ENCODE measurements around the gene AUNIP.

The AUNIP gene

DNA sequence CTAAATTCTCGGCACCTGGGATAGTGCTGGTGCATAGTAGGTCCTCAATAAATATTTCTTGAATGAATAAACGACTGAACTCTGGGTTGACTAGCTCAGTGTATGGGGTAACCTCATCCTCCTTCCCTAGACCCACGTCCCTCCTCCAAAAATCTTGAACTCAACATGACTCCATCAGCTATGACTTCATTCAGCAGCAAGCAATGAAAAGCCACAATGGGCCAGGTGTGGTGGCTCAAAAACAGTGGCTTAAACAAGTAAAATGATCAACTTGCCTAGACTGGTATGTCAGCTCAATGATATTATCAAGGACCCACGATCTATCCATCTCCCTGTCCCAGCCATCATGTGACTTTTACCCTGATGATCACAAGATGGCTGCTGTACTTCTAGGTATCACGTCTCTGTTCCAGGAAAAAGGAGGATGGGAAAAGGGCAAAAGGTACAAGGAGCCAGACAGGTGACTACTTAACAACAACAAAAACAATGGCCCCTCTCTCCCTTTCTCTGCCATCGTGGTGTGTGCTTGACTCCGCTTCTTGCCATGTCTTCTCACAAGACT is 29.2 kb upstream of the AUNIP start:
- DNase-seq (ENCODE audit: low spot score), result no peak

DNA sequence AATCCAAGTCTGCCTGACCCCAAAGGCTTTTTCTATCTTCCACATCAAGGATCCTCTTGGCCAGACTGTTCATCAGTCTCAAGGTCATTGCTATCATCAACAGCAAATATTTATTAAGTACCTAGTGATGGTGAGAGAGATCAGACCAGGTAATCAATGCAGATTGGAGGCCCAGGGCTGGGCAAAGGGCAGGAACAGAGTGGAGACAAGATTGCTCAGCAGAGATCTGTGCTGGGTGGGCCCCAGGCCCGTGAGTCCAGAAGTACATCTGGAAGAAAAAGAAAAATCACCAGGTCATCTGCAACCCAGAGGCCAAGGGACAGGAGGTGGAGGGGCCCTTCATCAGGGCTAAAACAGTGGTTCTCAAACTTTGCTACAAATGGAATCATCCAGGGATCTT is 26.3 kb upstream of the AUNIP start:
- DNase-seq (ENCODE audit: low spot score), result no peak

DNA sequence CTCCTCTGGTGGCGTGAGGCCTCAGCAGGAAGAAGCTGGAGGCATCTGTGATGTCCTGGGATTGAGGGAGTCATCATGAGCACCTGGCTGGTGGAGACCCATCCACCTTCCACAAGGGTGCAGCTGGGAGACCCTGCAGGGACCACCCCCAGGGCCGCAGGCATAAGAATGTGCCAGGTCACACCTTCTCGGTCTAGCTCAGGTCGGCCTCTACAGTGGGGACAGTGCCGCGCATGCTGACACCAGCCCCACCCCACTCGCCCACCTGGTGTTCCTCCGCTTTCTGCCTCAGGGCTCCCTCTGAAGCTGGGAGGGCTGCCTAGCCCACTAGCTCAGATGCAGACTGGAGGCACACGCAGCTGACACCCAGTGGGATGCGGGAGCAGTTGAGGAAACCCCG is 22.0 kb upstream of the AUNIP start:
- no peak for DNase-seq (ENCODE audit: low spot score)

DNA sequence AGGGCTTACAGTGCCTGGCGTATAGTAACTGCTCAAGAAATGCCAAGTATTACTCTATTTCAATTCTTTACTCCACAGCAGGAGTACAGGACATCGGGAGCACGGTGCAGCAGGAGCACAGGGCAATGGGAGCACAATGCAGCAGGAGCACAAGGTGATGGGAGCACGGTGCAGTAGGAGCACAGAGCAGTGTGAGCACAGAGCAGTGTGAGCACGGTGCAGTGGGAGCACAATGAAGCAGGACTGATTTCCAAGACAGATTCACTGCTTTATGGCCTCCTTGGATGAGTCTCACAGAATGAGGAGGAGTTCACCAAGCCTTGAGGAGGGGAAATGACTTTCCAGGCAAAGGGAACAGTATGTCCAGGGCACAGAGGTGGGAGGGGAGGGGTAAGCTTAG is 21.3 kb upstream of the AUNIP start:
- DNase-seq (ENCODE audit: low spot score), result no peak

DNA sequence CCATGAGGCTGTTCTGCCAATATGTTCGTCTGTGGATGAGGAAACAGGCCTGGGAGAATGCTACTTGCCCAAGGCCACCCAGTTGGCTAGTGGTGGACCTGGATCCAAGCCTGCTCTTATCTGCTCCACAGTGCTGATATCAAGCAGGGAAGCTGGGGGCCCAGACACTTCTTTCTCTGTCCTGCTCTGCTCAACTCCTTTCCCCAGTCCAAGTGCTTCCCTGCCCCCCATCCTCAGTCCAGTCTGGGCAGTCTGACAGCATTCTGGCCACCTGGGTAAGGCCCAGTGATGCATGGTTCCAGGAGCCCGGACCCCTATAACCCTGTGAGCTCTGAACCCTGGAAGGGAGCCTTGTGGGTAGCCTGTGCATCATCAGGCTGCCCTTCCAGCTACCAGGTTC is 20.4 kb upstream of the AUNIP start:
- DNase-seq (ENCODE audit: low spot score), result no peak

DNA sequence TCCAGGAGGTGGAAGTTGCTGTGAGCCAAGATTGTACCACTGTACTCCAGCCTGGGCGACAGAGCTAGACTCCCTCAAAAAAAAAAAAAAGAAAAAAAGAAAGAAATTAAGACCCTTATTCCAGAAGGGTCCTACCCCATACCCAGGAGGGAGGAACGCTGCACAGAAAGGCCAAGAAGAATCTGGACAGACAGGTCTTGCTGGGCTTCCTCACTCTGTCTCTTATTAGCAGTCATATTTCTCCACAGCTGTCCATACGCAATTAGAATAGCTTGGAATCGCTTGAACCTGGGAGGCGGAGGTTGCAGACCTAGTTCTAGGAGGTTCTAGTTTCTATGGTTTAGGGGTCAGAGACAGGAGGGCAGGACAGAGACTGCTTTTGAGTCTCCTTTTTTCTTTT is 19.4 kb upstream of the AUNIP start:
- no peak for DNase-seq (ENCODE audit: low spot score)

DNA sequence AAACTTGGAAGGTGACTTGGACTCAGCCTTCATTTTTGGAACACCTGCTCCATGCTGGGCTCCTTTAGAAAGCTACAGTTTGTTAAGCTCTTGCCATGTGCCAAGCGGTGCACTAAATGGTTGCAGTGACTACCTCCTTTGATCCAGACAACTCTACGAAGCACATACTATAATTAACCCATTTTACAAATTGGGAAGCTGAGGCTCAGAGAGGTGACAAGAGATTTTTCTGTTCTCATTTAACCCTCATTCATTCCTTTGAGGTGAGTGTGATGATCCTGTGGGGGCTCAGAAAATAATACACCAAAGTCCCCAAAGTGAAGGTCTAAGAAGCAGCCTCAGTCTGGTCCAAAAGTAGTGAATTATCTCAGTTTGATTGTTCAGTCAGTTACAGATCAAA is 17.9 kb upstream of the AUNIP start:
- DNase-seq (ENCODE audit: low spot score), result no peak

DNA sequence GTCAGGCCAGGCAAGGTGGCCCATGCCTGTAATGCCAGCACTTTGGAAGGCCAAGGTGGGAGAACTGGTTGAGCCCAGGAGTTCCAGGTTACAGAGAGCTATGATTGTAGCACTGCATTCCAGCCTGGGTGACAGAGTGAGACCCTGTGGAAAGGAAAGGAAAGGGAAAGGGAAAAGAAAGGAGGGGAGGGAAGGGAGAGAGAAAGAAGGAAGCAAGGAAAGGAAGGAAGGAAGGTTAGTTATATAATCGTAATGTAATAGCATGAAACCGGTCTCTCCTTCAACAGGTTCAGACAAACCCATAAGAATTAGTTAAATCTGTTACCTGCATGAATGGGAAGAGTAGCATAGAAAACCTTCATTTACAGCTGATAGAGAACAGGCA is 17.4 kb upstream of the AUNIP start:
- DNase-seq (ENCODE audit: low spot score), result no peak

DNA sequence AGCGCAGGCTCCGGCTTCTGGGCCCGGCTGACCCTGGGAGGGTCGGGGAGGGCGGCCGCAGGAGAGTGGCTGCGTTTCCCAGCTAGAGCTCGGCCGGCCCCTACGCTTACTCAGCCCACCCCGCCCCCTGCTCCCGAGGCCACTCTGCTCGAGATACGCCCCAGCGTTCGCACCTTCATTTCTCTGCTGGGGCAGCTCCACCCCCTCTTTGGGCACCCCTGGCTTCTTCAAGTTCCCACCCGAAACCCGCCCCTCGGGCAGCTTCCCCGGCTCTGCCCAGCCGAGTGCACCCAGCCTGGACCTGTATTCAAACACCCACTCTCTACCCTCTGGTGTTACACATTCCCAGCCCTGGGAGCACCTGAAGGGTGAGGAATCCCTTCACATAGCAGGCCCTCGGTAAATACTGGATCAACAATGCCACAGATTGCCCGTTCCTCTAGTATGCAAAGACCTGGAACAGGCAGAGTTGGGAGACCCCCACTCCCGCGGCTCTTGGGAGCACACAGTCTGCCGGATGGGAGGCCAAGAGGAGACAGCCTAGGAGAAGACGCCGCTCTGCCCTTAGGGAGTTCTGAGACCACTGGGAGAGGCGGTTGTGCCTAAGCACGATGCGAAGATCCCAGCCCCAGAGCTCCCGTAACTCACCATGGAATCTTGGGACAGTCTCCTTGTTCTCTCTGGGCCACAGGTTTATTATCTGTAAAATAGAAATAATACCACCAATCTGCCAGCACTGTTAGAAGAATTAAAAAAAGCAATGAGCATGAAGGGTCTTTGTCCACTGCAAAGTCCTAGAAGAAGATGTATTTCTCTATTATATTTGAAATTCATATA is 16.8 kb upstream of the AUNIP start:
- DNase-seq (ENCODE audit: low spot score), result no peak

DNA sequence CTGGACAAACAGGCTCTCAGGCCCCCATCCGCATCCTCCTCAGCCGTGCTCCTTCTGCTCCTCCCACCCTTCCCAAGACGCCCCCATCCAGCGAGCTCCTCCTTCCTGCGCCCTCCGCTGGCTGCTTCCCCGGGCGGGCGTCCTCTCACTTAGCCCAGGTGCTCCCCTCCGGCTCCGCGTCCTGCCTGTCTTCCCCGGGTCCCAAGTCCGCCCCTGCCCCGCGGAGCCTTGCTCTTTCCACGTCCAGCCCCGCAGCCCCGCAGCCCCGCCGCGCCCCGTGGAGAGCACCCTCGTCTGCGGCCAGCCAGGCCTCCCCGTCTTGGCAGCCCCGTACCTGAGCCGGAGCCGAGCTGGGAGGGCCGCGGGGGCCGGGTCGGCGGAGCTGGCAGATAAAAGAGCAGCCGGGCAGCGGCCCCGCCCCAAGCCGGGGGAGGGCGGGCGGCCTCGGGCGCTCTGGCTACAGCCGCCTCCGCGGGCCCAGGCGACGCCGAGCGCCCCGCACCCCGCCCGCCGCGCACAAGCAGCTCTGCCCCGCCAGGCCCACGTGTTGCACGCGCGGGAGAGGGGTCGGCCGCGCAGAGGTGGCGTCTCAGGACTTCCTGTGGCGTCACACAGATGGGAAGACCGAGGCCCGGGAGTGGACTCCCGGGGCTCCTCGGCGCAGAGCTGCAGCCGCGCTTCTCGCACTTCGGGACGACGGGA is 16.0 kb upstream of the AUNIP start, which contains the start of gene PAQR7:
Gene PAQR7, minus strand, starts transcription at position 555 of the 702 bp plus-strand sequence. CDS start 11,869 bp downstream, outside the sequence.
- DNase-seq (ENCODE audit: low spot score), result peak; percentile 33

DNA sequence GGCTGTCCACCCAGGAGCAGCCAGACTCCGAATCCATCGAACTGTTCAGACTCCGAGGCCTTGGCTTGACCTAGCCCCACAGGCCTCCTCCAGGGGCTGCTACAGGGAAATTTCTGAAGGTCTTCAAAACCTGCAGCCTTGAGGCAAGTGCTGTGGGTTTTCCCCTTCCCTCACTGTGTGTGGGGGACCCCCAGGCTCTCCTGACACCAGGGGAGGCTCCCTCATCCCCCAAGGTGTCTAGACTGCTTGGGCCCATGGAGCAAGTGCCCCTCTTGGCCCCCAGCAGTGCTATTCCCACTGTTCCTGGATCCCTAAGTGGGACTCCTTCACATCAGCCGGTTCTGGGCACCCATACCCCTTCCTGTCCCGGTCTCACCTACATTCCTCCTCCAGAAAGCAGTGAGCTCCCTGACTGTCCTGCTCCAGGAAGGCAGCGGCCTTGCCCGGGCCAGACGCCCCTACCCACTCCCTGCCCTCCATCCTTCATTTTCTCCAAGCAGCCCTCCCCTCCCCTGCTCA is 15.4 kb upstream of the AUNIP start:
- no peak for DNase-seq (ENCODE audit: low spot score)

DNA sequence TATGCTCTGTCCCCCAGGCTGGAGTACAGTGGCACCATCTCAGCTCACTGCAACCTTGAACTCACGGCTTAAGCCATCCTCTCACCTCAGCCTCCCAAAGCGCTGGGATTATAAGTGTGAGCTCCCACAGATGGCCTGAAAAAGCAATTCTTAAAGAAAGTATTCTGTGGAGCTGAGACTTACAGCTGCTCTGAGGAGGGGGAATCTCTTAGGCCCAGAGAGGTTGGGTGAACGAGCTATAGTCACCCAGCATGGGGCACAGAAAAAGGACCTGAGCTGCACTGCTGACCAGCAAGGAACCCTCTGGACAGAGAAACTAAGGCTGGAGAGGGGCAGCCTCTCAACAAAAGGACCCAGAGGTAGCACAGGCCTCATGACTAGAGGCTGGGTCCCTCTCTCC is 15.0 kb upstream of the AUNIP start:
- DNase-seq (ENCODE audit: low spot score), result no peak

DNA sequence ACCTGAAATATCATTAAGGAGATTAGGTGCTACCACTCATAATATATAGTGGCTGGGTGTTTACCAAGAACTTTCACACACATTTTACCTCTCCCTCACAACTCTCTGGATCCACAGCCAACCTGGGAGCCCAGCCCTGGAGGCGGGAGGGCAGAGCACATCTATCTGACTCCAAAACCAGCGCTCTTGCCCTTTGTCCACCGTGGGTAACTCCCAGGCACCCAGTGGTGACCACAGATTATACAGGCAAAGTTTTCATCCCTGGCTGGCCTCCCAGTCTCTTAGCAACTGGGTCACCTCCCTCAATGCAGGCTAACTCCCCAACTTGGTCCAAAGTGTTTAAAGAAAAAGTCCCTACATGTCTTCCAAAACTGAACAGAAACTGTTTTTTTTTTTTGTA is 13.9 kb upstream of the AUNIP start:
- no peak for DNase-seq (ENCODE audit: low spot score)

DNA sequence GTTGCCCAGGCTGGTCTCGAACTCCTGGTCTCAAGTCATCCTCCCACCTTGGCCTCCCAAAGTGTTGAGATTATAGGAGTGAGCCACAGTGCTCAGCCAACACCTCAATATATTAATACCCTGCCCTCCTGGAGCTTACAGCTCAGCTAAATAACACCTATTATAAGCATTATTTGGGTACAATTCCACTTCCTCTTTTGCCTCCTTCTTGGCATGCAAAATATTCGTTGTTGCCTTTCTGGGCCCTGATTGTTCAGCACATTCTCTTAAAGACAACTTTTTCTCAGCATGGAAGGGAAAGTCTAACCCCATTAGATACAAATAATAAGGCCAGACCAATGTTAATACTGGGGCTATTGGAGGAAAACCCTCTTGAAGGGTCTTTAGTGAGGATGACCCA is 13.5 kb upstream of the AUNIP start:
- DNase-seq (ENCODE audit: low spot score), result no peak

DNA sequence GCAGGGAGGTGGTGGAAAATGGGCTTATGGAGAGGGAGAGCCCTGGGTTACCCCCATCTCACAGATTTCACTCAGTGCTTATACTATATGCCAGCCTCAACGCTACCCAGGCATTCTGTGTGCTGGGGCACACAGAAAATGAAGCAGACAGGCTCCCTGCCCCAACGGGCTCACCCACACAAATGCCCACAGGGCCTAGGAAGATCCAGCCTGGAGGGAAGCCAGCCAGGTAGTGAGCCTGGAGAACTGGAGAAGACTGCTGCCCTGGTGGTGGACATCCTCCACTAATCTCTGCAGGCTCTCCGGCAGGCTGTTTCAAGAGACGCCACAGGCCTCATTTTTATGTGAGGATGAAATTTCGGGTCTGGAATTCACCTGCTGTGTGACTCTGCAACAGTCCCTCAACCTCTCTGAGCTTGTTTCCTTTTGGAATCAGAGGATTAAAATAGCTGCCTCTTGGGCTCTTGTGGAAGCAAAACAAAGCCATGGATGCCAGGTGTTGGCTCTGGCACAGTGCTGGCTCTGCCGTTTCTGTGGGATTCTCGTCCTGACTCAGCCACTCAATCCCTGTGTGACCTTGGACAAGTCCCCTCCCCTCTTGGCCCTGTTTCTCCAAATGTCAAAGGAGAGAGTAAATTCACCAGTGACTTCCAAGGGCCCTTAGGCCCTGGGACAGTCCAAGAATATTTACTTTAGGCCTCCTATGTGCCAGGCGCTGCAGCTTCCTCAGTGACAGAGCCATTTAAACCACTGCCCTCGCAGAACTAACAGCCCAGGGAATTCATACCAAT is 12.6 kb upstream of the AUNIP start:
- DNase-seq (ENCODE audit: low spot score), result no peak

DNA sequence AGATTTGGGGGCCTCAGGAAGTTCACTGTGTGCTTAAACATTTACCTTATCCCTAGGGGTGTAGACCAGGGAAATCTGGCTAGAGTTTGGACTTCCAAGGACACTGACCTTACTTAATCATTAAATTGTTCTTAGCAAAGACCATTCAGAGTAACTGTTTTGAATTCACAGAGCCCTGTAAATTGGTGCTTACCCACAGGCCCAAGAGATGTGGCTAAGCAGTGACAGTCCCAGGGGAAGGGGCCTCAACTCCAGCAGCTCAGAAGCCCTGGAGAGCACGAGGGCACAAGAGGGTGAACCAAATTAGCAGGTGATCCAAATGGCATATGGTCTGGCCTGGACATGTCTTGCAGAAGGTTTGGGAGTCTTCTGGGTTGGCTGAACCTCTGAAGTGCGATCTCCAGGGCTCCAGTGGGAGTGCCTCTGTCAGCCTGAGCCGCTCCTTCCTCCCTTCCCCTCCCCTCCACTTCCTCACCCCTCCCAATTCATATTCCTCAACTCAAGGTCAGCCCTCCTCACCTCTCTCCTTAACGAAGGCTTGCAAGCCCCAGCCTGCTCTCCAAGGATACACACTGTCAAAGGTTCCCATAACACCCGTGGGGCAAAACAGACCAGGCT is 11.9 kb upstream of the AUNIP start:
- no peak for DNase-seq (ENCODE audit: low spot score)

DNA sequence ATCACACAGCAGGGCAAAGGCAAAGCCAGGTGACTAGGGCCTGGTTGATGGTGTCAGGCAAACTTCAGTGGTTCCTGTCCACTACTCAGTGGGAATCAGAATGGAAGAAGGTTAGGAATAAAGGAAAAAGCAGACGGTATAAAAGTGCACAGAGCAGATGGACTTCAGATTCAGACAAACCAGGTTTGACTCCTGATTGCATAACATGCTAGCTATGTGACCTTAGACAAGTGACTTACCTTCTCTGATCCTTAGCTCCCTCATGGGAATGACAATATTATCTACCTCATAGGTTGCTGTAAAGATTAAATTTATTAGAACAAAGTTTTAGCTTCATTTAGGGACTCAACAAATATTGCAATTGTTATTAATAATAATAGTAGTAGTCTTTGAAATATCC is 11.4 kb upstream of the AUNIP start:
- no peak for DNase-seq (ENCODE audit: low spot score)

DNA sequence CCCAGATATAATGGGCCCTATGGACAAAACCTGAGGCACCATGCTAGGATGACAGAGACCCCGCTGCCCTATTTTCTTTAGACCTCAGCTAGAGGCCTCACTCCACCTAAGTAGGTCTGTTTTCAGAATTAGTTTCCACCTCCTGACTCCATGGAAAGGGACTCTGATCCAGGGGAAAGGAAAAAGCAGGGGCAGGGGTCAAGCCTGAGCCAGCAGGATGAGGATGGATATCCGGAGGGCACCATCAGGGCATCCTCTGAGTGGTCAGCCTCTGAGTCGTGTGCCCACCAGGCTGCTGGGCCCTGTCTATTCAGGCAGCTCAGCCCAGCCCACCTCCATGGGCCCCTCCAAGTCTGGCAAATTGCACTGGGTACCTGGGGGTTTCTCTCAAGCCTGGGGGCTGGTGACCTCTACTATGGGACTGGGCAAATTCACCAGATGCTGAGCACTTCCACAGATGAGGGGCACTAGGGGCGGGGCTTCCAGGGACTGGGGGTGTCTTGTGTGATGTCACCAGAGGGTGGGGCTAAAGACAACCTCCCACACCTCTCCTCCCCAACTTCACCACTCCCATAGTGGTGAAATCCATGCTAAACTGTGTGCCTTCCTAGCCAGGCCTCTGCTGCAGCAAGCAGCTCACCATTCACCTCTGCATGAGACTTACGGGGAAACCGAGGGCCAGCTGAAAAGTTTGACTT is 10.8 kb upstream of the AUNIP start:
- no peak for DNase-seq (ENCODE audit: low spot score)

DNA sequence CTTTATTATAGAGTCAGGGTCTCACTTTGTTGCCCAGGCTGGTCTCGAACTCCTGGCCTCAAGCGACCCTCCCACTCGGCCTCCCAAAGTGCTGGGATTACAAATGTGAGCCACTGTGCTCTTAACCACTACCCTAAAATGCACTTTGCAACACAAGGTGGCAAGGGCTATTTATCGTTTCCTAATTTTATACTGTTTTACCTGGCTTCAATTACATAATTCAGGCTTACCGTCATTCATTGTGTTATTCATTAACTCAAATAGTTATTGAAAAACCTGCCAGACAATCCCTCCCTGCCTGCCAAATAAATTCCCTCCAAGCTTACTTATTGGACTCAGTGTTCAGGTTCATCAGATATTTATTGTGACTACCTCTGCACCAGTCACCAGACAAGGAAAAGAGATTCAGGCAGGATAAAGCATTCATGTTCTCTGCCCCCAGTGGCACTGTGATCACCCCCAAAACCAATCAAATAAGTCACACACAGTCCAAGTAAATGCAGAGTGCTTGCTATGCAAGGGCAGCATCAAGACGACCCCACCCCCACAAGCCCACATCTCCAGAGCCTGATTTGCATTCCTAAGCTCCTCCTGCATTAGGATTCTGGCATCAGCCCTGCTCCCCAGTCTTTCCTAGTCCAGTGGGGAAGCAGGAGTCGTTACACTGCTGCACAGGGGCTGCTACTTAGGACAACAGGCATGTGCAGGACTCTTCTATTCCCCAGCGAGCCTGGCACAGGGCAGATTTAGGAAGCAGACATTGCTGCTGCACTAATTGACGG is 8.1 kb upstream of the AUNIP start:
- DNase-seq (ENCODE audit: low spot score), result no peak

DNA sequence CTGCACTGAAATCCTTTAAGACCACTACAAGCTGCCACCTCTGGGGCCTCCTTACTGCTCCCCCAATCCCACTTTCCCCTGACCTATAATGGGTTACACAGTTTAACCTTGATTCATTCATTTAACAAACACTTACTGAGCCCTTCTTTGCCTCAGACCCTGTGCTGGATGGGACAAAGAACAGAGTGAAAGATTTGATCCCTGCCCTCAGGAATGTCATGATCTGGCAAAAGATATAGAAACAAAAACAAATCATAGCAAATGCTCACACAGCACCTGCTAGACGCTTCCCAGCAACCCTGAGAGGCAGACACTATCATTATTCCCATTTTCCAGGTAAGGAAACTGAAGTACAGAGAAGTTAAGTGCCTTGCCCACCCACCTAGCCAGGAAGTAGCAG is 7.0 kb upstream of the AUNIP start:
- DNase-seq (ENCODE audit: low spot score), result no peak

All from hematopoietic multipotent progenitor cell treated with erythropoietin and hydrocortisone succinate and interleukin-3 and kit ligand, for 17 days (in vitro differentiated cells).